Measurements from ENCODE around the gene MMRN2. TPM values are rescaled to one million over a fixed set of nuclear protein-coding genes. Genes with fewer than 3 reads are reported as not detected.
"Not testable (repeated sequence)": the region's sequence is repeated elsewhere in the genome, so short reads cannot be mapped to it uniquely, and the experiment has no call there.

MMRN2 gene
- total RNA-seq, 1 donor from 2014 or later, result 20.4 TPM

DNA sequence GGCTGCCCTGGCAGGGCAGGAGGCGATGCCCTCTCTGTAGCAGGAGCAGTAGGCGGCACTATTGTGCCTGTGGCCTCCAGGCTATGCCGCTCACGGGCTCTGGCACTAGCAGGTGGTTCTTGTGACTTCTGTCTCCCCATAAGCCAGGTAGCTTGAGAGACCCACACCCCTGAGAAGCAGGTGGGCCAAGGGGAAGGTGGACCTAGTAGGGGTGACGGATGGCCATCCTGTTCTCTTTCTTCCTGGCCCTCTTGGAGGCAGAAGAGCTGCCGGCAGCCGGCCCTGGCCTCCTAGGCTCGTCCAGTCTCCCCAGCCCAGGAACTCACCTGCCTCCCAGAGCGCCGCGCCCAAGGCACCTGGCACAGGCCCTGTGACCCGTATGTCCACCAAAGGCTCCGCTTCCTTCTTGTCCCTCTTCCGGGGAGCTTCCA, 15.4 kb downstream of the MMRN2 start:
- no peak for DNase-seq

DNA sequence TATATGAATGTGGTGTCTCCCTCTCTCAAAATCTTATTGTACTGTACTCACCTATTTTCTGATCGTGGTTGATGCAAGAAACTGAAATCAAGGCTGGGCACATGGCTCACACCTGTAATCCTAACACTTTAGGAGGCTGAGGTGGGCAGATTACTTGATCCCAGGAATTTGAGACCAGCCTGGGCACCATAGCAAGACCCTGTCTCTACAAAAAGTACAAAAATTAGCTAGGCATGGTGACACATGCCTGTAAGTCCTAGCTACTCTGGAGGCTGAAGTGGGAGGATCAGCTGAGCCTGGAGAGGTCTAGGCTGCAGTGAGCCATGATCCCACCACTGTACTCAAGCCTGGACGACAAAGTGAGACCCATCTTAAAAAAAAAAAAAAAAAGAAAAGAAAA, 16.0 kb downstream of the MMRN2 start:
- no peak for DNase-seq

GRCh38 chr10:86940677-86941076, 16.7 kb downstream of the MMRN2 start:
- no peak for DNase-seq

GRCh38 chr10:86940076-86940475, 17.3 kb downstream of the MMRN2 start:
- not testable (repeated sequence) for DNase-seq

DNA sequence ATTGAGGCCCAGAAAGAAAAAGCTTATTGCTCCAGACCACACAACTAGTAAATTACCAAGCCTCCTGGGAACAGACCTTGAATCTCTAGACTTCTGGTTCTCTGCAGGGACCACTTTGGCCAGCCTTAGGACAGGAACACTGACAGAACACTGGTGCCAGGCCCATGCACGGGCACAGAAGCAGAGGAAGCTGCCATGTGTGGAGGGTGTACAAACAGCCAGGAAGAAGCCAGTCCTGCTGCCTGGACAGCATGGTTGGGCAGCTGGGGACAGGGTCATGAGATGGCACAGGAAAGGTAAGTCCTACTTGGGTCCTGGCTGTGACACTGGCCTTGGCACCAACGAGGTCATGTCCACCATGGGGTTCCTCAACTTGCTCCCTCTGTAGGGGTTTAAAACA, 19.2 kb downstream of the MMRN2 start:
- no peak for DNase-seq

DNA sequence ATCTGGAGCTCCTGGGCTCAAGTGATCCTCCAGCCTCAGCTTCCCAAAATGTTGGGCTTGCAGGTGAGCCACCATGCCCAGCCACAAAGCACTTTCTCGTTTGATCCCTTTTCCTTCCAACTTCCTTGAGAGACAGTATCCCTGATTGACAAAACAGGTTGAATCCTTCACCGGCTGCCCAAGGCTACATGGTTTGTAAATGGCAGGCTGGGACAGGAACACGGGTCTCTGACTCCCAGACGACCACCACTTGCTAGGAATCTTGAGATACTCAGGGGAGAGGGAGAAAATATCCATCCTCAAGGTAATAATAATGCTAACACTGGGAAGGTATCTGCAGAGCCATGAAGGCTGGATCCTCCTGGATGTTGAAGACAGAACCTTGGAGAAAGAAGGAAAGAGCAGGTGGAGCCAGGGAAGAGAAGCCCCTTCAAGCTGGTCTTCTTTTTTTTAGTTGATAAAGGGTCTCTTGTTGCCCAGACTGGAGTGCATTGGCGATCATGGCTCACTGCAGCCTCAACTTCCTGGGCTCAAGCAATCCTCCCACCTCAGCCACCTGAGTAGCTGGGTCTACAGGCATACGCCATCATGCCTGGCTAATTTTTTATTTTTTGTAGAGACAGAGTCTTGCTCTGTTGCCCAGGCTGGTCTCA, 19.8 kb downstream of the MMRN2 start:
- no peak for DNase-seq

DNA sequence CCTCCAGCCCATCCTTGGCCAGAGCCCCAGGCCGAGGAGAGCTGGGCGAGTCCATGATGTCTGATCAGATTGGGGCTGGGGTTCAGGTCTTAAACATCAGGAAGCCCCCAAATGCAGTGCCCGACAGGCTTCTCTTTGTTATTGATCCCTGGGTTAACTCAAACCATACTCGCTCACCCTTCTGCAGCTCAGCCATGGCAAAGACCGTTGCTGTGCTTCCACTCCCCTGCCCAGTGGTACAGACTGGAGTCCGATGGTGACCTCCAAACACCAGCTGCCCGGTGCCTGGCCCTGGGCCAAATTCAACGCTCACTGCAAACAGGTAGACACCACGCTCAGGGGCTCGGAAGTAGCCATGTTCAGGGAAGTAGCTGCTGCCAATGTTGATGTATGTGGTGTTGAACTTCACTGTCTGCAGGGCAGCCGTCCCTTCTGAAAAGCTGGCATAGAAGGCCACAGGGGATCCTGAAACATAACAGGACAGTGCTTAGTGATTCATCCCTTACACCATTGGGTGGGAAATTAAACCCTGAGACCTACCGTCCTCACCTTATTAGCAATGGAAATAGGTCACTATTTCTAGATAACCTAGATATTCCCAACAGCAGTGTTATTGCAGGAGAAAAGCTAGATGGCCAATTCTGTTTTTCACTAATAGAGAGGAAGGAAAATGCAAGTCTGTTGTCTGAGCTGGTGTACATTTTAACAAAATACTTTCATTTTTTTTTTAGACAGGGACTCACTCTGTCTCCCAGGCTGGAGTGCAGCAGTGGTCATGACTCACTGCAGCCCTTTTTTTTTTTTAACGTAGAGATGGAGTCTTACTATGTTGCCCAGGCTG, 20.5 kb downstream of the MMRN2 start:
- DNase-seq, result no peak

DNA sequence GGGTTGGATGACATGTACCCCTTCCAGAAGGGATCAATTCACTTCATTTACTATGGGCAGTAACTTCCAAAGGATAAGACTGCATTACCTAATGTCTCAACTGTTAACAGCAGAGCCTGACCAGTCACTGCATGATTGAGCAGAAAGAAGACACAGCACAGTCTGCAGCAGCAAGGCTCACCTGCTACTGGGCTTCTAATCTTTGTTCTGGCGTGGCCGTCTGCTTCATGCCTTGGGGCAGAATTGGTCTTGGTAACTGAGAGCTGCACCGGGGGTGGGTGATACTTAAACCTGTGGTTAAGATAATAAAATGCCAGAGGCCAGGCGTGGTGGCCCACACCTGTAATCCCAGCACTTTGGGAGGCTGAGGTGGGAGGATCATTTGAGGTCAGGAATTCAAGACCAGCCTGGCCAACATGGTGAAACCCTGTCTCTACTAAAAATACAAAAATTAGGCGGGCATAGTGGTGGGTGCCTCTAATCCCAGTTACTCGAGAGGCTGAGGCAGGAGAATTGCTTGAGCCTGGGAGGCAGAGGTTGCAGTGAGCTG, 23.2 kb downstream of the MMRN2 start:
- not testable (repeated sequence) for DNase-seq

DNA sequence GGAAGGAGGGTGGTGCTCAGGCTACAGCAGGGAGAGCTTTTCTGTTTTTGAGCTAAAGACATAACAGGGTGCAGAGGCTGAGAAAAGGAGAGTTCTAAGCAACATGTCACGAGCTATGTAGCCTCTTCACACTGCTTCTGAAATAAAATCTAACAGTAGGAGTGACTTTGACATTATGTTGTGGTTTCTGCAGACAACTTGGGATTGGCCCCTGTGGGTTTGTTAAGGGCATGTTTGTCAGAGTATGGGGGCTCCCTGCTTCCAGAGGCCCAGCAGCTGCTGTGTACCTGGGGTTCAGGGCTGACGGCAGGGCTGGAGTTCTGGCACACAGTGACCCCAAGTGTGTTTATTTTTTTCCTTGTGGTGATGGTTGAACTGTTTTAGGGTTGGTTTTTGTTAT, 24.7 kb downstream of the MMRN2 start:
- DNase-seq, result no peak

DNA sequence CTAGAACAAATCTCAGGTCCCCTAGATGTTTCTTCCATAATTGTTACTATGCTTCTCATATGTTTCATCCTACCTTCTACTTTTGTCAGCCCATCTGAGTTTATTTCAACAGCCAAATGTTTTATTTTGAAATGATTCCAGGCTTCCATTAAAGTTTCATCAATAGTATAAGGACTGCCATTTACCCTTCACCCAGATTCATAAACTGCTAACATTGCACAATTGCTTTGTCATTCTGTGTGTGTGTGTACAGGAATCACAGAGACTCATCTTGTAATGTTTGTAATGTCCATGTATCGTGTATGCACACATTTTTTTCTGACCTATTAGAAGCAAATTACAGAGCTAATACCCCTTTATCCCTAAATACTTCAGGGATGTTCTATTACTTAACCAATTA, 25.5 kb downstream of the MMRN2 start:
- no peak for DNase-seq

DNA sequence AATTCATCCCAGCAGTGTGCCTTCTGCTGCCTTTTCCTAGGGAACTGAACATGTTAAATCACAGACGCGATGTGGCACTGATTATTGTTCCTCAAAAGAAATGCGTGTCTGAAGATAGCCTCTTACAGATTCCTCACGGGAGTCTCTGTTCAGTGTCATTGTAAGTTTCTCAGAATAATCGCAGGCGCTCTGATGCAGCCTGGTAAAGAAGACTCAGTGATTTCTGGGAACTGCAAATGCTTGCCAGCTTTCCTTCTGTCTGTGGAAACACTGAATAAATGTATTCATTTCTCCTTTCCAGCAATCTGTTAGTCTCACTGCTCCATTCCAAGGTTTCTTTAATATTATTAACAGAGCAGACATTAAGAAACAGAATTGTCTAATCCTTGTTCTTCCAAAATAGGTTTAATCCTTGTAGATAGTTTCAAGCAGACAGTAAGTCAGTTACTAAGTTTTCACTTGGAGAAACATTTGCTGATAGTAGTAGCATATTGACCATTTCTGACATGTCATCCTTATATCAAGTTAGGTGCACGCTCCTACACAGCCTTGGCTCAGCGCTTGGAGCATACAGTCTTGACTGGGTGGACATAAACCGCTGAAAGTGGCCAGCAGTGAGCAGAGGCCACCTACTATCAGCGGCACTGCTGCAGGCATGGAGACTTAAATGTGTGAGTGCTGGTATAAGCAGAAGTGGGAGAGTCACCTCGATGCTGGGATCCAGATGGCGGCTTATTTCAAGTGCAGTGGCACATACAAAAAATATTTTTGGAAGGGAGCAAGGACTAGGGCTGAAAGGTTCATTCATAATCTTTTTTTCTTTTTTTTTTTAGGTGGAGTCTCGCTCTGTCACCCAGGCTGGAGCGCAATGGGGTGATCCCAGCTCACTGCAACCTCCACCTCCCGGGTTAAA, 27.7 kb downstream of the MMRN2 start:
- DNase-seq, result no peak

DNA sequence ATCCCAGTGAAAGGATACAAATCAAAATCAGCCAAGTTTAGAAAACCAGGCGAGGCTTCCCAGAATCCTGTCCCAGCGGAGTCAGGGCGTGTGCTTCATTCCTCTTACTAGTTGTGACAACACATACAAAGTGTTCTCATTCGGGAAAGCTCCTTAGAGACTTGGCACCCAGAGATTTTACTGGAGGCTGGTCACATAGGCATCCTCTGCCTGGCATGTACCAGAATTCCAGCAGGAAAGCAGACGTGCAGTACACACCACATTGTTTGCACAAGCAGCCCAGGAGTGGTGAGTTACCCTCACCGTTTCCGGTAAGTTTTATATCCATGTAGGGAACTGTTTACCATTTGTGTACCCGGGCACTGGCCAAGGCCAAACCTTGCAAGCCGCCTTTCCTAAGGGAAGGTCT, 34.9 kb downstream of the MMRN2 start:
- no peak for DNase-seq

- no peak for DNase-seq
Observed at GRCh38 chr10:86918022-86918471, 39.4 kb downstream of the MMRN2 start.

GRCh38 chr10:86914734-86915133, 42.7 kb downstream of the MMRN2 start:
- DNase-seq, result no peak

DNA sequence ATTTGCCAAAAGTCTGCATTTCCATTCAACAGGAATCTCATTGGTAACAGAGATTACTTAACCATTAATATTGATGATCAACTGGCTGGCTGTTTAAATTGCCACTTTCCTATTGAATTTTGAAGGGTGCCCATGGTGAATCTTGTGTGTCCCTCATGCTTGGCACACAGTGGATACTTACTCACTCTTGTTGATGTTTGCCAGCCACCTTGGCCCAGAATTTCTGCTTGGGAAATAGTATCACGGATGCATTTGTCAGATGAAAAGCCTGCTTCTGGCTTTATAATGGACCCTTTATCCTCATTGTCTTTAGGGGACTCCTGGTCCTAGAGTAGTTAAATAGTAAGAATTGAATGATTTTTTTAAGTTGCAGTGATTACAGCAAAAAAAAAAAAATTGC, 52.0 kb downstream of the MMRN2 start:
- no peak for DNase-seq

- DNase-seq, result no peak
Observed at GRCh38 chr10:86904600-86904999, 52.8 kb downstream of the MMRN2 start.

DNA sequence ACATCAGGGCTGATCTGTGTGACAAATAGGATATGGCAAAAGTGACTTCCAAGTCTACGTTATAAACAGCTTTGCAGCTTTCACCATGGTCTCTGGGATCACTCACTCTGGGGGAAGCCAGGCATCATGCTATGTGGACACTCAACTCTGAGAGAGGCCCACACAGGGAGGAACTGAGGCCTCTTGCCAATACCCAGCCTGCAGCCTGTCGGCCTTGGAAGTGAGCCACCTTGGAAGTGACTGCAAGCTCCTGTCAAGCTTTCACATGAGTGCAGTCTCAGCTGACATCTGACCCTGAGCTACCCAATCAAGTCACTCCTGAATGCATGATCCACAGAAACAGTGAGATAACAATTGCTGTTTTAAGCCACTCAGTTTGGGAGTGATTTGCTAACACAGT, 56.5 kb downstream of the MMRN2 start:
- no peak for DNase-seq

- DNase-seq, result peak; percentile 42
Observed at GRCh38 chr10:86899670-86900276, 57.6 kb downstream of the MMRN2 start.

DNA sequence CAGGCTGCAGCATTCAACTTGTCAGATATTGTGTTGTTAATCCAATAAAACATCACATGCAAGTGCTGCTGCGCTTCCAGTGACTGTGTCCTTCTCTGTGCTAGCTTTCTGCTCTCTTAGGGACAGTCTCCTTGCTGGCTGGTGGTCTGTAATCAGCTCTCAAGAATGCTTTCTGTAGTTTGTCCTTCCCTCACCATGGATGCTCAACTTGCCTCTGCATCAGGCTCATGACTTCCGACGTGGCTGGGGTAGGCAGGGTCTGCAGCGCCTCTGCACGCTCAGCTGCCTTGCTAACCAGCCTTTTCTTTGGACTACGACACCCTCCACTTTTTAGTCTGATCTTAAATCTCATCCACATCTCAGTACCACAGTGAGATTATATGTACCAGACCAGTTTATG, 58.3 kb downstream of the MMRN2 start:
- no peak for DNase-seq

GRCh38 chr10:86898511-86898910, 58.9 kb downstream of the MMRN2 start:
- no peak for DNase-seq

DNA sequence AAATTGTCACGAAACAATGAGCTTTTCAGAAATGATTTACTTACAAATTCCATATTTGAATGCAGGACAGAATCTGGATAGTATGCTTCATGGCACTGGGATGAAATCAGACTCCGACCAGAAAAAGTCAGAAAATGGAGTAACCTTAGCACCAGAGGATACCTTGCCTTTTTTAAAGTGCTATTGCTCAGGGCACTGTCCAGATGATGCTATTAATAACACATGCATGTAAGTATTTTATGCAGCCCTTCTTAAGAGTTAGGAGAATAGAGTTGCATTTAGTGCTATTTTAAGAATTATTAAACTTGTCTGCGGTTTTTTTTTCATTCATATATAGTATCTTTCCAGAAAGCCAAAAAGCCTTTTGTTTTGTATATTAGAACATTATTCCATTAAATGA, 67.4 kb downstream of the MMRN2 start:
- no peak for DNase-seq

Measured in skin of body (tissue), 2 donors.